DMS153 treated with DMSO at 0.1 percent for 48 hours (cell line): ENCODE results near the gene CPSF3.

Source experiments
- DNase-seq: peaks from one replicate; lab custom pipeline; 2025; ENCODE audit not compliant: unreplicated experiment; lab: John Stamatoyannopoulos, UW

CPSF3 gene

GRCh38 chr2:9462886-9463697 is 39.6 kb downstream of the CPSF3 start:
- DNase-seq: peak; percentile 15

GRCh38 chr2:9463698-9464034 is 40.2 kb downstream of the CPSF3 start:
- DNase-seq: no peak

- no peak for DNase-seq
Observed at GRCh38 chr2:9465170-9465569, 41.7 kb downstream of the CPSF3 start.

- no peak for DNase-seq
Observed at GRCh38 chr2:9466147-9466683, 42.8 kb downstream of the CPSF3 start.

- DNase-seq: no peak
Observed at GRCh38 chr2:9467687-9468086, 44.2 kb downstream of the CPSF3 start.

- DNase-seq: no peak
Observed at GRCh38 chr2:9471206-9471605, 47.8 kb downstream of the CPSF3 start.

- DNase-seq: no peak
Observed at GRCh38 chr2:9472511-9472910, 49.1 kb downstream of the CPSF3 start.

- peak; percentile 39 for DNase-seq
Observed at GRCh38 chr2:9473308-9473984, 50.0 kb downstream of the CPSF3 start.

GRCh38 chr2:9473985-9474360 is 50.5 kb downstream of the CPSF3 start:
- no peak for DNase-seq

- peak; percentile 19 for DNase-seq
Observed at GRCh38 chr2:9474361-9475057, 51.1 kb downstream of the CPSF3 start, which contains the start of gene IAH1. IAH1 (plus strand) TSS chr2:9474551; CDS start chr2:9474567, 16 bp downstream.

GRCh38 chr2:9477914-9478313 is 54.5 kb downstream of the CPSF3 start:
- DNase-seq: no peak

- DNase-seq: no peak
Observed at GRCh38 chr2:9478526-9478925, 55.1 kb downstream of the CPSF3 start.

- DNase-seq: no peak
Observed at GRCh38 chr2:9480157-9480556, 56.7 kb downstream of the CPSF3 start.

GRCh38 chr2:9483107-9483506 is 59.7 kb downstream of the CPSF3 start:
- no peak for DNase-seq

GRCh38 chr2:9484533-9484932 is 61.1 kb downstream of the CPSF3 start:
- no peak for DNase-seq

- DNase-seq: no peak
Observed at GRCh38 chr2:9488583-9489547, 65.4 kb downstream of the CPSF3 start.

- no peak for DNase-seq
Observed at GRCh38 chr2:9490789-9491188, 67.3 kb downstream of the CPSF3 start.

GRCh38 chr2:9492927-9493326 is 69.5 kb downstream of the CPSF3 start:
- no peak for DNase-seq

- no peak for DNase-seq
Observed at GRCh38 chr2:9493478-9493877, 70.0 kb downstream of the CPSF3 start.

- no peak for DNase-seq
Observed at GRCh38 chr2:9494081-9494480, 70.6 kb downstream of the CPSF3 start.

- DNase-seq: peak; percentile 33
Observed at GRCh38 chr2:9497017-9497416, 73.6 kb downstream of the CPSF3 start.
